HG03045 (cell line): ENCODE measurements around the gene EXOSC6.
"Not testable (repeated sequence)": the region's sequence is repeated elsewhere in the genome, so short reads cannot be mapped to it uniquely, and the experiment has no call there.

Experiments used
- ATAC-seq: cut with Tn5 transposase; IDR thresholded peaks from one replicate; pipeline ENCODE4 v1.9.1; 2021; ENCODE audit warnings: mild to moderate bottlenecking, moderate library complexity; ENCODE audit not compliant: unreplicated experiment

The EXOSC6 gene

GRCh38 chr16:70200063-70200462 lies 51.7 kb downstream of the EXOSC6 start:
- not testable (repeated sequence) for ATAC-seq

GRCh38 chr16:70199170-70199569 lies 52.6 kb downstream of the EXOSC6 start:
- not testable (repeated sequence) for ATAC-seq

GRCh38 chr16:70198666-70199065 lies 53.1 kb downstream of the EXOSC6 start:
- ATAC-seq: not testable (repeated sequence)

- ATAC-seq: not testable (repeated sequence)
Measured at GRCh38 chr16:70198230-70198629, 53.5 kb downstream of the EXOSC6 start.

- not testable (repeated sequence) for ATAC-seq
Measured at GRCh38 chr16:70197611-70198010, 54.1 kb downstream of the EXOSC6 start.
